ENCODE data around the gene ACBD3. TPM values are rescaled to one million over a fixed set of nuclear protein-coding genes. Genes with fewer than 3 reads are reported as not detected.

The ACBD3 gene
- total RNA-seq, 4 donors from 2014 or later: 30.0 to 48.8 (median 34.3) TPM

DNA sequence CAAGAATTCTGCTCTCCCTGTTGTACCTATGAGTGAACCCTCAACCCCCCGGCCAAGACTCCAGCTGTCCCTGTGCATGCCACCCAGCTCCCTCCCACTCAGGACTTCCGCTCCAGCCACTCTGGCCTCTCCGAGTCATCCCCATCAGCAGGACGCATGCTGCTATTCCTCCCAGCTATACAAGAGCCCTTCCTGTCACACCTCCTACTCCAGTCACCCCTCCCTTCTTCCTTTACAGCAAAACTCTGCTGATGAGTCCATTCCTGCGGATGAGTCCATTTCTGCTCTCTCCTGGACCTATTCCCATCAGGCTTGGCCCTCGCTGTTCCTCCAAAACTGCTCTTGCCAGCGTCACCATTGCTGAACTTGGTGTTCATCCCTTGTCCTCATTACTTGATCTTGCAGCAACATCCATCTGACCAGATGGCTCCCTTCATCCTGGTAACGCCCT lies 81.8 kb downstream of the ACBD3 start:
- H3K4me1 ChIP-seq: peaks cover 0 to 22% (median 5%) of the 10 kb centered on the region in 3 donors
- 70 to 77% methylated on average over 8 of the region's 8 CpGs for WGBS, 2 donors (ENCODE audit: low coverage in 1 of 2)
- H3K27ac ChIP-seq: no peak overlapping the region
- TF ChIP-seq, protein P1, sequence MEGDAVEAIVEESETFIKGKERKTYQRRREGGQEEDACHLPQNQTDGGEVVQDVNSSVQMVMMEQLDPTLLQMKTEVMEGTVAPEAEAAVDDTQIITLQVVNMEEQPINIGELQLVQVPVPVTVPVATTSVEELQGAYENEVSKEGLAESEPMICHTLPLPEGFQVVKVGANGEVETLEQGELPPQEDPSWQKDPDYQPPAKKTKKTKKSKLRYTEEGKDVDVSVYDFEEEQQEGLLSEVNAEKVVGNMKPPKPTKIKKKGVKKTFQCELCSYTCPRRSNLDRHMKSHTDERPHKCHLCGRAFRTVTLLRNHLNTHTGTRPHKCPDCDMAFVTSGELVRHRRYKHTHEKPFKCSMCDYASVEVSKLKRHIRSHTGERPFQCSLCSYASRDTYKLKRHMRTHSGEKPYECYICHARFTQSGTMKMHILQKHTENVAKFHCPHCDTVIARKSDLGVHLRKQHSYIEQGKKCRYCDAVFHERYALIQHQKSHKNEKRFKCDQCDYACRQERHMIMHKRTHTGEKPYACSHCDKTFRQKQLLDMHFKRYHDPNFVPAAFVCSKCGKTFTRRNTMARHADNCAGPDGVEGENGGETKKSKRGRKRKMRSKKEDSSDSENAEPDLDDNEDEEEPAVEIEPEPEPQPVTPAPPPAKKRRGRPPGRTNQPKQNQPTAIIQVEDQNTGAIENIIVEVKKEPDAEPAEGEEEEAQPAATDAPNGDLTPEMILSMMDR (IDR thresholded peaks at IDR 0.05): no peak
- TF ChIP-seq POLR2AphosphoS5 (IDR thresholded peaks at IDR 0.05) (no peak), EP300 (IDR thresholded peaks at IDR 0.05) (no peak), POLR2A (IDR thresholded peaks at IDR 0.05) (no peak)
- H3K27me3 ChIP-seq: no peaks in the 10 kb centered on the region
- no peak overlapping the region for H3K4me3 ChIP-seq
- H3K36me3 ChIP-seq: no peaks in the 10 kb centered on the region
- no peaks in the 10 kb centered on the region for H3K9me3 ChIP-seq
- no peak for ATAC-seq

DNA sequence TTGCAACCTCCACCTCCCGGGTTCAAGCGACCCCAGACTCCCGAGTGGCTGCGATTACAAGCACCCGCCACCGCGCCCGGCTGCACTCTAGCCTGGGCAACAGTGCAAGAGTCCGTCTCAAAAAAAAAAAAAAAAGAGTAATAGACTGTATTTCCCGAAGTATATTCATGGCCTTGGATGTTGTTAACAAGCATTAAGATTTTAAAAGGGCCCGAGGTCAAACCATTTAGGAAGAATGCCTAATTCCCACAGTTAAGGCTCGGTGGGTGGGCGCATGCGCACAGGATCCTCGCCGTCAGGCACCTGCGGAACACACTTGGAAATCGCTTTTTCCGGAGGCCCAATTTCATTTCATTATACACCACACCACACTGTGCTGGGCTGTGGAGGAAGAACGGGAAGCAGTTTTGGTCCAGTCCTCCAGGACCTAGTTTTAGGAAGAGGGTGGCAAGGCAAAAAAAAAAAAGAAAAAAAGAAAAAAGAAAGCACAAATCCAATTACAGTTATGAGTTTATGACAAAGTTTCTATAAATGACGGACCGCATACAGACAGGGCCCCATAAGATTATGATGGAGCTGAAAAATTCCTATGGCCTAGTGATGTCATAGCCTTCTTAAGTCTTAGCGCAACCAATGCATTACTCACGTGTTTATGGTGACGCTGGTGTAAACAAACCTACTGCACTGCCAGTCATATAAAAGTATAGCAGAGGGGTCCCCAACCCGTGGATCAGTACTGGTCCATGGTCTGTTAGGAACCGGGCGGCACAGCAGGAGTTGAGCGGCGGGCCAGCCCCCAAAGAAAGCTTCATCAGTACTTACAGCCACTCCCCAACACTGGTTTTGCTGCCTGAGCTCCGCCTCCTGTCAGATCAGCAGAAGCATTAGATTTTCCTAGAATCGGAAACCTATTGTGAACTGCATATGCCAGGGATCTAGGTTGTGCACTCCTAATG lies 85.8 kb downstream of the ACBD3 start:
- WGBS, 2 donors (ENCODE audit: low coverage in 1 of 2): 7 to 13% methylated on average over 17 to 18 of the region's 32 CpGs
- H3K27me3 ChIP-seq: peaks cover 6% of the 10 kb centered on the region
- no peak for ATAC-seq
- peak overlapping the region; percentile 48 to 50 for H3K4me3 ChIP-seq
- H3K36me3 ChIP-seq: no peaks in the 10 kb centered on the region
- H3K4me1 ChIP-seq: peaks cover 0 to 8% (median 0%) of the 10 kb centered on the region in 3 donors
- peak overlapping the region in 1 of 4 donors; percentile 37 for H3K27ac ChIP-seq
- H3K9me3 ChIP-seq: no peaks in the 10 kb centered on the region
- TF ChIP-seq, protein P1 (IDR thresholded peaks at IDR 0.05): peak in 1 of 4 experiments; percentile 14
- TF ChIP-seq EP300 (IDR thresholded peaks at IDR 0.05): no peak

DNA sequence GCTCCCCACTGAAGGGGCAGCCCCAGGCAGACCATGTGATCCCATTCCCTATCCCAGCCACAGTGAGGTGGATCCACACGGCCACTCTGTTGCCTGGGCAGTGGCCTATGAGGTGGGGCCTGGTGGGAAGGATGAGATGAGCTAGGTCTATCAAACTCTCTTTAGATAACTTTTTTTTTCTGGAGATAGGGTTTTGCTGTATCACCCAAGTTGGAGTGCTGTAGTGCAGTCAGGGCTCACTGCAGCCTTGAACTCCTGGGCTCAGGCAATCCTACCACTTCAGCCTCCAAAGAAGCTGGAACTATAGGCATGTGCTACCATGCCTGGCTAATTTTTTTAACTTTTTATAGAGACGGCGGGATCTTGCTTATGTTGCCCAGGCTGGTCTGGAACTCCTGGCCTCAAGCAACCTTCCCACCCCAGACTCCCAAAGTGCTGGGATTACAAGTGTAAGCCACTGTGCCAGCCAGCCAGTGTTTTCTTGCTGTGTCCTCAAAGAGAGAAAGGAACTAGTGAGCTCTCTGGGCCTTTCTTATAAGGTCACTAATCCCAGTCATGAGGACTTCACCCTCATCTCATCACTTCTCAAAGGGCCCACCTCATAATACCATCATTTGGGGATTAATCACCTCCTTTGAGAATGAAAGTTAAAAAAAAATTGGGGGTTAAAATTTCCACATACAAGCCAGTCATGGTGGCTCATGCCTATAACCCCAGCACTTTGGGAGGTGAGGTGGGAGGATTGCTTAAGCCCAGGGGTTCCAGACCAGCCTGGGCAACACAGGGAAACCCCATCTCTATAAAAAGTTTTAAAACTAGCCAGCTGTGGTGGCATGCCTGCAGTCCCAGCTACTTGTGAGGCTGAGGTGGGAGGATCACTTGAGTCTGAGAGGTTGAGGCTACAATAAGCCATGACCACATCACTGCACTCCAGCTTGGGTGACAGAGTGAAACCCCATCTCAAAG lies 87.4 kb downstream of the ACBD3 start:
- Histone ChIP-seq H3K9me3 (no peaks in the 10 kb centered on the region), H3K4me1 (peaks cover 0 to 8% (median 0%) of the 10 kb centered on the region in 3 donors), H3K27me3 (peaks cover 7% of the 10 kb centered on the region), H3K36me3 (no peaks in the 10 kb centered on the region), H3K27ac (no peak overlapping the region), H3K4me3 (no peak overlapping the region)
- 71 to 100% methylated on average over 1 to 2 of the region's 3 CpGs for WGBS, 2 donors (ENCODE audit: low coverage in 1 of 2)
- ATAC-seq: no peak
- TF ChIP-seq, protein P1 (IDR thresholded peaks at IDR 0.05): no peak
- TF ChIP-seq POLR2AphosphoS5 (IDR thresholded peaks at IDR 0.05) (no peak), POLR2A (IDR thresholded peaks at IDR 0.05) (no peak), EP300 (IDR thresholded peaks at IDR 0.05) (no peak)

GRCh38 chr1:226097866-226098625 lies 88.5 kb downstream of the ACBD3 start:
- Histone ChIP-seq H3K4me3 (no peak overlapping the region), H3K27ac (no peak overlapping the region), H3K27me3 (peaks cover 7% of the 10 kb centered on the region), H3K36me3 (no peaks in the 10 kb centered on the region), H3K9me3 (no peaks in the 10 kb centered on the region), H3K4me1 (peaks cover 0 to 8% (median 0%) of the 10 kb centered on the region in 3 donors)
- WGBS, 2 donors (ENCODE audit: low coverage in 1 of 2): 62 to 81% methylated on average over 4 to 5 of the region's 5 CpGs
- TF ChIP-seq POLR2AphosphoS5 (IDR thresholded peaks at IDR 0.05) (no peak), EP300 (IDR thresholded peaks at IDR 0.05) (no peak), POLR2A (IDR thresholded peaks at IDR 0.05) (no peak)
- TF ChIP-seq, protein P1 (IDR thresholded peaks at IDR 0.05): no peak
- ATAC-seq: no peak

Data from gastroesophageal sphincter (tissue), 4 donors.